Adrenal gland (tissue), 12 donors: ENCODE measurements around the gene TPD52L1. TPM values are rescaled to one million over a fixed set of nuclear protein-coding genes. Genes with fewer than 3 reads are reported as not detected.

ENCODE experiments used
- DNase-seq, 7 donors: peaks; one replicate each; pipeline ENCODE4 v3.0.0-alpha.2; 2019 to 2020
- H3K27ac ChIP-seq, 5 donors: fragments of 200-600 bp; sonication (generic) in 4 of 5; 1 replicate in 3 of 5; 2 replicates in 2 of 5; pipeline versions ENCODE4 v1.5.1 to v1.8.0; 2016 to 2020; ENCODE audit warnings: mild to moderate bottlenecking in 1 of 5
- H3K27me3 ChIP-seq: fragments of 200-600 bp; 2 replicates; pipeline ENCODE4 v1.8.0; 2021
- H3K36me3 ChIP-seq, 2 donors: fragments of 200-600 bp; replicated peaks in 1 of 2; 1 replicate in 1 of 2; 2 replicates in 1 of 2; pipeline versions ENCODE4 v1.5.1 to v1.8.0; 2018 to 2022
- H3K4me1 ChIP-seq, 2 donors: fragments of 200-600 bp; replicated peaks in 1 of 2; 1 replicate in 1 of 2; 2 replicates in 1 of 2; pipeline versions ENCODE4 v1.5.1 to v1.8.0; 2018 to 2021
- H3K4me3 ChIP-seq, 4 donors: fragments of 200-600 bp; sonication (generic) in 3 of 4; one replicate each; pipeline ENCODE4 v1.5.1; 2016 to 2018
- H3K9me3 ChIP-seq, 3 donors: fragments of 200-600 bp; sonication (generic) in 1 of 3; replicated peaks in 1 of 3; 1 replicate in 2 of 3; 2 replicates in 1 of 3; pipeline versions ENCODE4 v1.5.1 to v1.8.0; 2016 to 2021
- POLR2A ChIP-seq, 2 donors: fragments of 450-650 bp; IDR thresholded peaks; one replicate each; pipeline ENCODE4 v1.6.1; 2017; ENCODE audit warnings: antibody characterized with exemption in 2 of 2, mild to moderate bottlenecking in 2 of 2, moderate library complexity in 1 of 2
- WGBS, 4 donors: extraction: QIAGEN DNeasy Blood & Tissue Kit in 2 of 4; methylation state at CpG; one replicate each; pipeline versions ENCODE4 v1.1.5 to v1.1.7; 2013 to 2017; 5-methylcytosine and 5-hydroxymethylcytosine counted together
- intact Hi-C, 2 donors: fragments of 100-400 bp; cut with DNase I; formaldehyde crosslinking; loops; one replicate each; pipeline versions ENCODE4 v1.14.1 to v1.15.0; 2022 to 2023
- polyA plus RNA-seq, 3 donors: library from polyadenylated mRNA; stranded (reverse); fragments of 200-250 nt in 2 of 3; fragments of 350-450 nt in 1 of 3; fragmentation: Illumina TruSeq in 1 of 3; extraction: RNeasy Lipid Tissue Mini Kit (QIAGEN cat#74804) in 1 of 3; gene quantifications; one replicate each; pipeline ENCODE4 v1.2.3, GENCODE V29; 2013 to 2014
- total RNA-seq, 9 donors: library from RNA; depleted of rRNA in 4 of 9; stranded (reverse); fragments of >200 nt in 4 of 9; fragments of 120-200 nt in 1 of 9; fragmentation: NEBNext Ultra II Directional in 1 of 9; extraction: Animal tissue kit (Norgen Biotek cat#: 25700) in 1 of 9; gene quantifications; one replicate each; pipeline versions ENCODE4 v1.1.0 to v1.2.4, GENCODE V29; 2013 to 2023
- TF ChIP-seq, protein P1 (sequence below), 6 experiments: fragments of 450-650 bp in 4 of 6; fragments of 200-600 bp in 2 of 6; sonication (generic) in 1 of 6; IDR thresholded peaks; 1 replicate in 5 of 6; 2 replicates in 1 of 6; pipeline versions ENCODE4 v1.5.1 to v1.8.0; 2016 to 2021; ENCODE audit warnings: antibody characterized with exemption in 6 of 6, mild to moderate bottlenecking in 2 of 6, moderate library complexity in 1 of 6
- donor health status: healthy with polysubstance abuse.
- donor health status: Bipolar disorder and iron deficiency.
- donor health status: DM: yes; HTN: yes; CAD: no.
- donor health status: DM: no; HTN: no; CAD: no.
- donor health status: DM: no; HTN: no; CAD: no.
- donor health status: DM: yes; HTN: yes; CAD: no.

The TPD52L1 gene
- total and polyA plus RNA-seq, 12 donors: 37.0 to 2,041 (median 435) TPM

DNA sequence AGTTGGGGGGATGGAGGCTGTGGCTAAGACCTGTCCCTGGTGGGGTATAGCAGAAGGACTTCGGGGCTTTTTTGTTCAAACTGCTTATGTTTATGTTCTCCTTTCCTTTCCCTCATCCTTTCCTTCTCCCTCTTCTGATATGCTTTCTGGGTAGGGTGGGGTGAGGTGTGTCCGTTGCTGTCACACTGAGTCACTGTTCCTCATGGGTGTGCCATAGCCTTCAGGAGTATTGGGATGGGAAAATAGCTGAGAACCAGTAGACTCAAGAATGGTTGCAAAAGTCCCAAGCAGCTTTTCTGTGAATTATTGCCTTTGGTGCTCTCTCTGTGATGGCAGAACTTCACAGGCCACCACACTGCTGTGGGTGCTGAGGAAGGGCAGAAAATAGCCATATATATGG lies 39.6 kb downstream of the TPD52L1 start:
- DNase-seq: no peak
- intact Hi-C loops: no loop called here
- Histone ChIP-seq H3K4me3 (no peak overlapping the region), H3K36me3 (no peaks in the 10 kb centered on the region), H3K27me3 (no peaks in the 10 kb centered on the region), H3K9me3 (no peaks in the 10 kb centered on the region), H3K27ac (peak overlapping the region in 3 of 5 donors; percentile 28 to 79 (median 69)), H3K4me1 (peaks cover 94 to 98% of the 10 kb centered on the region in 2 donors)
- 69 to 84% (median 78%) methylated on average over 2 of the region's 2 CpGs for WGBS, 4 donors
- TF ChIP-seq, protein P1, sequence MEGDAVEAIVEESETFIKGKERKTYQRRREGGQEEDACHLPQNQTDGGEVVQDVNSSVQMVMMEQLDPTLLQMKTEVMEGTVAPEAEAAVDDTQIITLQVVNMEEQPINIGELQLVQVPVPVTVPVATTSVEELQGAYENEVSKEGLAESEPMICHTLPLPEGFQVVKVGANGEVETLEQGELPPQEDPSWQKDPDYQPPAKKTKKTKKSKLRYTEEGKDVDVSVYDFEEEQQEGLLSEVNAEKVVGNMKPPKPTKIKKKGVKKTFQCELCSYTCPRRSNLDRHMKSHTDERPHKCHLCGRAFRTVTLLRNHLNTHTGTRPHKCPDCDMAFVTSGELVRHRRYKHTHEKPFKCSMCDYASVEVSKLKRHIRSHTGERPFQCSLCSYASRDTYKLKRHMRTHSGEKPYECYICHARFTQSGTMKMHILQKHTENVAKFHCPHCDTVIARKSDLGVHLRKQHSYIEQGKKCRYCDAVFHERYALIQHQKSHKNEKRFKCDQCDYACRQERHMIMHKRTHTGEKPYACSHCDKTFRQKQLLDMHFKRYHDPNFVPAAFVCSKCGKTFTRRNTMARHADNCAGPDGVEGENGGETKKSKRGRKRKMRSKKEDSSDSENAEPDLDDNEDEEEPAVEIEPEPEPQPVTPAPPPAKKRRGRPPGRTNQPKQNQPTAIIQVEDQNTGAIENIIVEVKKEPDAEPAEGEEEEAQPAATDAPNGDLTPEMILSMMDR (IDR thresholded peaks at IDR 0.05): no peak
- TF ChIP-seq POLR2A (IDR thresholded peaks at IDR 0.05): no peak

DNA sequence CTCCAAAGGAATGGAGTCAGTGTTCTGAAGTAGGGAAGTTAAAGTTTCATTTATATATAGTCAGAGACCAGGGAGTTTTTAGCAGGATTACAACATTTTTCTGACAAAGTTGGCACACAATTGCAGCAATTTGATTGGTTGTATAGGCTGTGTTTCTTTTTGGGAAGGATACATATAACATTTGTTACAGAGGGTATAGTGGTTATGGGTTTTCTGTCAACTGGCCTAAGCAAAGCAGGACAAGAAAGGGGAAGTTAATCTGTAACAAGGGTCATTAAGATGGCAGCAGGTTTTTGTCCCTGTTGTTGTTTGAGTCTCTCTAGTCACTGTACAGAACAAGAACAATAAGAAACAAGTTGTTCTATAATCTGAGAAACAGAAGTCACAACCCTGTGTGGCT lies 41.4 kb downstream of the TPD52L1 start:
- Histone ChIP-seq H3K27ac (peak overlapping the region in 3 of 5 donors; percentile 12 to 81 (median 28)), H3K9me3 (no peaks in the 10 kb centered on the region), H3K4me3 (no peak overlapping the region), H3K27me3 (no peaks in the 10 kb centered on the region), H3K36me3 (no peaks in the 10 kb centered on the region), H3K4me1 (peaks cover 89 to 95% of the 10 kb centered on the region in 2 donors)
- TF ChIP-seq, protein P1 (IDR thresholded peaks at IDR 0.05): no peak
- no peak for TF ChIP-seq POLR2A (IDR thresholded peaks at IDR 0.05)
- intact Hi-C loops: loop anchor here in 1 of 2 donors (5.0 kb wide), 1 partner anchor 107 kb away; the partner anchor contains the start of gene HDDC2
- DNase-seq: no peak

DNA sequence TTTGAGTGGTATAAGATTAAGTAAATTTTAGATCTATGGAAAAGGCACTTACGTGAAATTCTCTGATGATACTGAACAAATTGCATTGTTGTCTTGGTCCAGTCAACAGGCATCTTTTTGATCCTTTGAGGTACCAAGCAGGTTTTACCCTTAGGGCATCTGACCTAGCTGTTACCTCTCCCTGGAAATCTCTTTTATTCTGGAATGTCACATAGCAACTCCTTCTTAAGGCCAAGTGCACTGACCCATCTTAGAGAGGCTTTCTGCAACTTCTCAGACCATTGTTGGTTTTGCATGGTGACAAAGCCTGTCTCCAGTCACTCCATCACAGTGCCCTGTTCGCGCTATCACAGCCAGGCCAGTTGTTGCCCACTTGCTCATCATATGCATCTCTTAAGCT lies 42.0 kb downstream of the TPD52L1 start:
- H3K27me3 ChIP-seq: no peaks in the 10 kb centered on the region
- H3K36me3 ChIP-seq: no peaks in the 10 kb centered on the region
- intact Hi-C loops: loop anchor here in 1 of 2 donors (5.0 kb wide), 1 partner anchor 107 kb away; the partner anchor contains the start of gene HDDC2
- H3K27ac ChIP-seq: peak overlapping the region in 3 of 5 donors; percentile 12 to 81 (median 71)
- no peaks in the 10 kb centered on the region for H3K9me3 ChIP-seq
- no peak for DNase-seq
- no peak overlapping the region for H3K4me3 ChIP-seq
- TF ChIP-seq, protein P1 (IDR thresholded peaks at IDR 0.05): no peak
- TF ChIP-seq POLR2A (IDR thresholded peaks at IDR 0.05): no peak
- peaks cover 86 to 90% of the 10 kb centered on the region in 2 donors for H3K4me1 ChIP-seq
- 92 to 100% (median 95%) methylated on average over 3 of the region's 3 CpGs for WGBS, 4 donors

- H3K36me3 ChIP-seq: no peaks in the 10 kb centered on the region
- no peak overlapping the region for H3K4me3 ChIP-seq
- no peak for DNase-seq
- peaks cover 86% of the 10 kb centered on the region in 2 donors for H3K4me1 ChIP-seq
- no peak for TF ChIP-seq POLR2A (IDR thresholded peaks at IDR 0.05)
- TF ChIP-seq, protein P1 (IDR thresholded peaks at IDR 0.05): no peak
- H3K27me3 ChIP-seq: no peaks in the 10 kb centered on the region
- H3K9me3 ChIP-seq: no peaks in the 10 kb centered on the region
- peak overlapping the region; percentile 32 to 85 (median 71) for H3K27ac ChIP-seq
- intact Hi-C loops: loop anchor here in 1 of 2 donors (5.0 kb wide), 1 partner anchor 106 kb away; the partner anchor contains the start of gene HDDC2
- WGBS, 4 donors: 43 to 60% (median 52%) methylated on average over 3 of the region's 3 CpGs
These were observed 43.0 kb downstream of the TPD52L1 start for GRCh38 chr6:125196613-125197012.
